Left lung (tissue), 10 donors: ENCODE data around the gene MARCHF4. TPM values are rescaled to one million over a fixed set of nuclear protein-coding genes. Genes with fewer than 3 reads are reported as not detected.
A peak's percentile ranks its signal among the peaks of the same experiment; 100 is the strongest.

Source experiments
- ATAC-seq: fragments of 200-7000 bp; cut with Tn5 transposase; one replicate; pipeline ENCODE4 v1.9.1; 2020; ENCODE audit warnings: moderate library complexity
- DNase-seq, 4 donors: peaks; one replicate each; pipeline ENCODE4 v3.0.0-alpha.2; 2013 to 2020
- H3K27ac ChIP-seq, 2 donors: fragments of 200-600 bp; sonication (generic) in 1 of 2; one replicate each; pipeline versions ENCODE4 v1.5.0 to v1.8.0; 2020 to 2021
- H3K27me3 ChIP-seq, 2 donors: fragments of 200-600 bp; sonication (generic) in 1 of 2; one replicate each; pipeline versions ENCODE4 v1.5.0 to v1.8.0; 2020 to 2021
- H3K36me3 ChIP-seq, 2 donors: fragments of 200-600 bp; sonication (generic) in 1 of 2; one replicate each; pipeline versions ENCODE4 v1.5.0 to v1.8.0; 2020 to 2021
- H3K4me1 ChIP-seq, 2 donors: fragments of 200-600 bp; one replicate each; pipeline ENCODE4 v1.8.0; 2021
- H3K4me3 ChIP-seq, 2 donors: fragments of 200-600 bp; sonication (generic) in 1 of 2; one replicate each; pipeline versions ENCODE4 v1.5.0 to v1.8.0; 2020 to 2021; ENCODE audit warnings: mild to moderate bottlenecking in 1 of 2
- H3K9me3 ChIP-seq, 2 donors: fragments of 200-600 bp; sonication (generic) in 1 of 2; one replicate each; pipeline versions ENCODE4 v1.5.0 to v1.8.0; 2020 to 2021
- CTCF ChIP-seq, 2 donors: fragments of 200-600 bp; sonication (generic) in 1 of 2; IDR thresholded peaks; one replicate each; pipeline versions ENCODE4 v1.5.0 to v1.8.0; 2021; ENCODE audit warnings: antibody characterized with exemption in 2 of 2
- intact Hi-C, 2 donors: fragments of 100-400 bp; cut with DNase I; formaldehyde crosslinking; loops; one replicate each; pipeline versions ENCODE4 v1.11.2 to v1.14.2; 2022
- polyA plus RNA-seq, 6 donors: library from polyadenylated mRNA; unstranded; fragments of 120-200 nt; gene quantifications; one replicate each; pipeline ENCODE4 v1.2.1, GENCODE V29; 2013; ENCODE audit not compliant: insufficient read length in 6 of 6
- total RNA-seq, 2 donors: library from RNA; stranded (reverse); fragmentation: NEBNext Ultra II Directional; extraction: Animal tissue kit (Norgen Biotek cat#: 25700); gene quantifications; one replicate each; pipeline ENCODE4 v1.2.1, GENCODE V29; 2021
- donor health status: DM: no; HTN: yes; CAD: no.
- donor health status: DM: no; HTN: no; CAD: no.

The MARCHF4 gene
- total and polyA plus RNA-seq, 8 donors, result 0.15 to 0.61 (median 0.22) TPM; not detected in 1

- H3K4me1 ChIP-seq, result no peaks in the 10 kb centered on the region
- no peaks in the 10 kb centered on the region for H3K27me3 ChIP-seq
- H3K27ac ChIP-seq, result no peak overlapping the region
- H3K4me3 ChIP-seq, result no peak overlapping the region
- intact Hi-C loops, result no loop called here
- no peaks in the 10 kb centered on the region for H3K9me3 ChIP-seq
- ATAC-seq, result no peak
- no peak for TF ChIP-seq CTCF (IDR thresholded peaks at IDR 0.05)
- DNase-seq, result no peak
- H3K36me3 ChIP-seq, result no peaks in the 10 kb centered on the region
These were observed 27.9 kb downstream of the MARCHF4 start for GRCh38 chr2:216344206-216344949.

GRCh38 chr2:216343221-216343980, 28.9 kb downstream of the MARCHF4 start:
- no peak for TF ChIP-seq CTCF (IDR thresholded peaks at IDR 0.05)
- Histone ChIP-seq H3K27me3 (no peaks in the 10 kb centered on the region), H3K9me3 (no peaks in the 10 kb centered on the region), H3K4me3 (no peak overlapping the region), H3K27ac (no peak overlapping the region), H3K4me1 (no peaks in the 10 kb centered on the region), H3K36me3 (no peaks in the 10 kb centered on the region)
- ATAC-seq (no peak), DNase-seq (no peak)
- intact Hi-C loops, result no loop called here

- no peaks in the 10 kb centered on the region for H3K4me1 ChIP-seq
- H3K27ac ChIP-seq, result no peak overlapping the region
- H3K9me3 ChIP-seq, result no peaks in the 10 kb centered on the region
- H3K36me3 ChIP-seq, result no peaks in the 10 kb centered on the region
- intact Hi-C loops, result no loop called here
- TF ChIP-seq CTCF (IDR thresholded peaks at IDR 0.05), result no peak
- DNase-seq, result no peak
- H3K4me3 ChIP-seq, result no peak overlapping the region
- no peak for ATAC-seq
- H3K27me3 ChIP-seq, result no peaks in the 10 kb centered on the region
These were observed 31.2 kb downstream of the MARCHF4 start for GRCh38 chr2:216341121-216341520.

- no peak for TF ChIP-seq CTCF (IDR thresholded peaks at IDR 0.05)
- intact Hi-C loops, result no loop called here
- no peak for DNase-seq
- H3K36me3 ChIP-seq, result no peaks in the 10 kb centered on the region
- no peak overlapping the region for H3K4me3 ChIP-seq
- peak; percentile 15 for ATAC-seq
- no peaks in the 10 kb centered on the region for H3K27me3 ChIP-seq
- H3K4me1 ChIP-seq, result no peaks in the 10 kb centered on the region
- peak overlapping the region in 1 of 2 donors; percentile 20 for H3K27ac ChIP-seq
- H3K9me3 ChIP-seq, result no peaks in the 10 kb centered on the region
These were observed 32.0 kb downstream of the MARCHF4 start for GRCh38 chr2:216340280-216340631.
